Measurements from ENCODE around the gene NCAM1.

The NCAM1 gene

GRCh38 chr11:113106507-113106906, 145.3 kb downstream of the NCAM1 start:
- Histone ChIP-seq H3K9me2 (replicated peaks; ENCODE audit: insufficient read depth, low read length) (no peaks in the 10 kb centered on the region), H3K4me2 (ENCODE audit: low read depth, low read length) (no peak overlapping the region), H3K4me3 (ENCODE audit: low read length) (no peak overlapping the region), H3K79me2 (ENCODE audit: low read length) (no peaks in the 10 kb centered on the region), H4K20me1 (ENCODE audit: insufficient read depth, low read length) (no peaks in the 10 kb centered on the region), H3K9me3 (replicated peaks; ENCODE audit: insufficient read depth, low read length) (no peaks in the 10 kb centered on the region), H3K4me1 (ENCODE audit: low read length) (no peaks in the 10 kb centered on the region), H2AFZ (ENCODE audit: low read length) (no peak overlapping the region), H3K9ac (ENCODE audit: low read length) (no peak overlapping the region), H3F3A (ENCODE audit: insufficient read depth, low read length) (no peaks in the 10 kb centered on the region), H3K36me3 (replicated peaks; ENCODE audit: insufficient read depth, low read length) (no peaks in the 10 kb centered on the region), H3K27ac (ENCODE audit: low read length) (no peak overlapping the region), H3K27me3 (replicated peaks; ENCODE audit: insufficient read depth, low read length) (no peaks in the 10 kb centered on the region)
- no peak for DNase-seq
- TF ChIP-seq CTCF (IDR thresholded peaks at IDR 0.05; ENCODE audit: low read length) (no peak), EZH2phosphoT487 (IDR thresholded peaks at IDR 0.05; ENCODE audit: low read length) (no peak), EZH2 (optimal IDR thresholded peaks at IDR 0.05; ENCODE audit: low read depth, low read length) (no peak)

GRCh38 chr11:113110046-113110445, 148.8 kb downstream of the NCAM1 start:
- no peak overlapping the region for H2AFZ ChIP-seq (ENCODE audit: low read length)
- no peaks in the 10 kb centered on the region for H3K4me1 ChIP-seq (ENCODE audit: low read length)
- no peaks in the 10 kb centered on the region for H3F3A ChIP-seq (ENCODE audit: insufficient read depth, low read length)
- no peaks in the 10 kb centered on the region for H3K36me3 ChIP-seq (replicated peaks; ENCODE audit: insufficient read depth, low read length)
- H3K4me3 ChIP-seq (ENCODE audit: low read length) = no peak overlapping the region
- H3K27me3 ChIP-seq (replicated peaks; ENCODE audit: insufficient read depth, low read length) = no peaks in the 10 kb centered on the region
- H3K79me2 ChIP-seq (ENCODE audit: low read length) = no peaks in the 10 kb centered on the region
- no peak overlapping the region for H3K4me2 ChIP-seq (ENCODE audit: low read depth, low read length)
- H4K20me1 ChIP-seq (ENCODE audit: insufficient read depth, low read length) = no peaks in the 10 kb centered on the region
- no peaks in the 10 kb centered on the region for H3K9me2 ChIP-seq (replicated peaks; ENCODE audit: insufficient read depth, low read length)
- no peak overlapping the region for H3K27ac ChIP-seq (ENCODE audit: low read length)
- no peaks in the 10 kb centered on the region for H3K9me3 ChIP-seq (replicated peaks; ENCODE audit: insufficient read depth, low read length)
- H3K9ac ChIP-seq (ENCODE audit: low read length) = no peak overlapping the region
- DNase-seq = no peak
- no peak for TF ChIP-seq EZH2phosphoT487 (IDR thresholded peaks at IDR 0.05; ENCODE audit: low read length)
- TF ChIP-seq CTCF (IDR thresholded peaks at IDR 0.05; ENCODE audit: low read length) = no peak
- TF ChIP-seq EZH2 (optimal IDR thresholded peaks at IDR 0.05; ENCODE audit: low read depth, low read length) = no peak

GRCh38 chr11:113111156-113111555, 149.9 kb downstream of the NCAM1 start:
- Histone ChIP-seq H3K4me1 (ENCODE audit: low read length) (no peaks in the 10 kb centered on the region), H3K79me2 (ENCODE audit: low read length) (no peaks in the 10 kb centered on the region), H3K27ac (ENCODE audit: low read length) (no peak overlapping the region), H4K20me1 (ENCODE audit: insufficient read depth, low read length) (no peaks in the 10 kb centered on the region), H3K9me2 (replicated peaks; ENCODE audit: insufficient read depth, low read length) (no peaks in the 10 kb centered on the region), H3F3A (ENCODE audit: insufficient read depth, low read length) (no peaks in the 10 kb centered on the region), H3K9me3 (replicated peaks; ENCODE audit: insufficient read depth, low read length) (no peaks in the 10 kb centered on the region), H3K9ac (ENCODE audit: low read length) (no peak overlapping the region), H3K36me3 (replicated peaks; ENCODE audit: insufficient read depth, low read length) (no peaks in the 10 kb centered on the region), H3K4me3 (ENCODE audit: low read length) (no peak overlapping the region), H3K27me3 (replicated peaks; ENCODE audit: insufficient read depth, low read length) (no peaks in the 10 kb centered on the region), H3K4me2 (ENCODE audit: low read depth, low read length) (no peak overlapping the region), H2AFZ (ENCODE audit: low read length) (no peak overlapping the region)
- DNase-seq = no peak
- TF ChIP-seq CTCF (IDR thresholded peaks at IDR 0.05; ENCODE audit: low read length) (no peak), EZH2phosphoT487 (IDR thresholded peaks at IDR 0.05; ENCODE audit: low read length) (no peak), EZH2 (optimal IDR thresholded peaks at IDR 0.05; ENCODE audit: low read depth, low read length) (no peak)
